ENCODE measurements around the gene NDUFC2.
"Not testable (repeated sequence)": the region's sequence is repeated elsewhere in the genome, so short reads cannot be mapped to it uniquely, and the experiment has no call there.

The NDUFC2 gene

GRCh38 chr11:78036313-78036712, 43.3 kb downstream of the NDUFC2 start:
- Histone ChIP-seq H3K9ac (ENCODE audit: low read length) (no peak overlapping the region), H3K9me3 (ENCODE audit: low read length) (no peaks in the 10 kb centered on the region), H3K4me3 (ENCODE audit: low read depth in 1 of 2, low read length in 2 of 2) (no peak overlapping the region), H3K27me3 (ENCODE audit: control insufficient read depth in 1 of 2, insufficient read depth in 2 of 2, low read length in 2 of 2) (no peaks in the 10 kb centered on the region), H3K4me1 (ENCODE audit: insufficient read depth, low read length) (peaks cover 22% of the 10 kb centered on the region), H3K27ac (ENCODE audit: low read depth, low read length) (no peak overlapping the region), H3K36me3 (ENCODE audit: insufficient read depth, low read length) (no peaks in the 10 kb centered on the region)

DNA sequence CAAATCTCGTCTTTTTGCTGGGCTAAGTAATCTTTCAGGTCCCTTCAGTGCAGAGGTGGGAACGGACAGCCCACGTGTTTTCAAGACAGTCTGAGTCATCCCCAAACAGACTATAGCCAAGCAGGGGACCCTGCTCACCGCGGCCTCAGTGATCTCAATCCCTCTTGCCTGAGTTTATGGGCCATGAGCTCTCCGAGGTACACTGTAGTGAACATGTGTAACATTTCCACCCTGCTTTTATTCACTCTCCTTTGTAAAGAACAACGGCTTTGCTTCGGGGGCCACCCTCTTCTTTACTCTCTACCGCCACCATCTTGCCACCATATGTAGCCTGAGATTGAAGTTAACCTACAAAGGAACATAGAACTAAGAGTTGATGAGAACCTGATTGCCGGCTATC, 45.0 kb downstream of the NDUFC2 start:
- peaks cover 24% of the 10 kb centered on the region for H3K4me1 ChIP-seq (ENCODE audit: insufficient read depth, low read length)
- no peak overlapping the region for H3K9ac ChIP-seq (ENCODE audit: low read length)
- H3K27ac ChIP-seq (ENCODE audit: low read depth, low read length): no peak overlapping the region
- no peaks in the 10 kb centered on the region for H3K9me3 ChIP-seq (ENCODE audit: low read length)
- no peaks in the 10 kb centered on the region for H3K27me3 ChIP-seq (ENCODE audit: control insufficient read depth in 1 of 2, insufficient read depth in 2 of 2, low read length in 2 of 2)
- no peaks in the 10 kb centered on the region for H3K36me3 ChIP-seq (ENCODE audit: insufficient read depth, low read length)
- H3K4me3 ChIP-seq (ENCODE audit: low read depth in 1 of 2, low read length in 2 of 2): no peak overlapping the region

- Histone ChIP-seq H3K4me3 (ENCODE audit: low read depth in 1 of 2, low read length in 2 of 2) (no peak overlapping the region), H3K4me1 (ENCODE audit: insufficient read depth, low read length) (peaks cover 22% of the 10 kb centered on the region), H3K36me3 (ENCODE audit: insufficient read depth, low read length) (no peaks in the 10 kb centered on the region), H3K9me3 (ENCODE audit: low read length) (no peaks in the 10 kb centered on the region), H3K27me3 (ENCODE audit: control insufficient read depth in 1 of 2, insufficient read depth in 2 of 2, low read length in 2 of 2) (no peaks in the 10 kb centered on the region), H3K9ac (ENCODE audit: low read length) (no peak overlapping the region), H3K27ac (ENCODE audit: low read depth, low read length) (no peak overlapping the region)
Observed at GRCh38 chr11:78033040-78033439, 46.6 kb downstream of the NDUFC2 start.

- H3K4me3 ChIP-seq (ENCODE audit: low read depth in 1 of 2, low read length in 2 of 2): no peak overlapping the region
- H3K9me3 ChIP-seq (ENCODE audit: low read length): no peaks in the 10 kb centered on the region
- H3K4me1 ChIP-seq (ENCODE audit: insufficient read depth, low read length): peaks cover 22% of the 10 kb centered on the region
- no peaks in the 10 kb centered on the region for H3K27me3 ChIP-seq (ENCODE audit: control insufficient read depth in 1 of 2, insufficient read depth in 2 of 2, low read length in 2 of 2)
- no peak overlapping the region for H3K9ac ChIP-seq (ENCODE audit: low read length)
- no peaks in the 10 kb centered on the region for H3K36me3 ChIP-seq (ENCODE audit: insufficient read depth, low read length)
- no peak overlapping the region for H3K27ac ChIP-seq (ENCODE audit: low read depth, low read length)
Observed at GRCh38 chr11:78032090-78032489, 47.6 kb downstream of the NDUFC2 start.

GRCh38 chr11:78031629-78032028, 48.0 kb downstream of the NDUFC2 start:
- Histone ChIP-seq H3K9me3 (ENCODE audit: low read length) (no peaks in the 10 kb centered on the region), H3K27ac (ENCODE audit: low read depth, low read length) (no peak overlapping the region)

DNA sequence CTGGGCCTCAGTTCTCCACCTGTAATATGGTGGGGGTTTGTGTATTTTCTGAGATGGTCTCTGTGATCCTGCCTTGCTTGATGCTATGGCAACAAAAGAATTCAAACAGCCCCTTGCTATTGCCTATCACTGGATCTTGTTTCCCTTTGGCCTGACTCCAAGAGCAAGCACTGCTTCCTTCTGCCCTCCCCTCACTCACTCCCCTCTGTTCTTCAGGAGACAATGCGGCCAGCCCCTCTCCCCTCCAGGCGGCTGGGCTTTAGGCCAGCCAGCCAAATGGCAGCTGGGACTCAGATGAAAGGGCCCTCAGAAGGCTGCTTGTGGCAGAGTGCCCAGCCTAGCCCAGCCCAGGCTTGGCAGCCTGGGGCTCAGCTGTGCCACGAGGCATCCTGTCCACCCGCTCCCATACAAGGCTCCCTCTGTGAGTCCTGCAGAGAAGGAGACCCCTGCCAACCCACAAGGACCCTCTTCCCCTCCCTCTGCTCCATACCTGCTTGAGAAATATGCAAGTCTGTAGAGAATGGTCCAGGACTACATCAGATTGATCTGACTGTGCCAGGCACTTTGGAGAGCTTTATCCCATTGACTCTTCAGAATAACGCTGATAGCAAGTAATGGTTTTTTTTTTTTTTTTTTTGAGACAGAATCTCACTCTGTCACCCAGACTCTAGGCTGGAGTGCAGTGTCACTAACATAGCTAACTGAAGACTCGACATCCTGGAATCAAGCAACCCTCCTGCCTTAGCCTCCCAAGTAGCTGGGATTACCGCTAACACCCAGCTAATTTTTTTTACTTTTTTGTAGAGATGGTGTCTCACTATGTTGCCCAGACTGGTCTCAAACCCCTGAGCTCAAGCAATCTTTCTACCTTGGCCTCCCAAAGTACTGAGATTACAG, 49.0 kb downstream of the NDUFC2 start:
- peaks cover 22% of the 10 kb centered on the region for H3K4me1 ChIP-seq (ENCODE audit: insufficient read depth, low read length)
- H3K4me3 ChIP-seq (ENCODE audit: low read depth in 1 of 2, low read length in 2 of 2): no peak overlapping the region
- no peaks in the 10 kb centered on the region for H3K9me3 ChIP-seq (ENCODE audit: low read length)
- peak overlapping the region; percentile 58 for H3K27ac ChIP-seq (ENCODE audit: low read depth, low read length)
- H3K27me3 ChIP-seq (ENCODE audit: control insufficient read depth in 1 of 2, insufficient read depth in 2 of 2, low read length in 2 of 2): no peaks in the 10 kb centered on the region
- H3K9ac ChIP-seq (ENCODE audit: low read length): no peak overlapping the region
- no peaks in the 10 kb centered on the region for H3K36me3 ChIP-seq (ENCODE audit: insufficient read depth, low read length)

More at GRCh38 chr11:78031629-78032028, 48.0 kb downstream of the NDUFC2 start:
- Histone ChIP-seq H3K36me3 (ENCODE audit: insufficient read depth, low read length) (no peaks in the 10 kb centered on the region), H3K9ac (ENCODE audit: low read length) (no peak overlapping the region), H3K4me3 (ENCODE audit: low read depth in 1 of 2, low read length in 2 of 2) (no peak overlapping the region), H3K4me1 (ENCODE audit: insufficient read depth, low read length) (peaks cover 22% of the 10 kb centered on the region), H3K27me3 (ENCODE audit: control insufficient read depth in 1 of 2, insufficient read depth in 2 of 2, low read length in 2 of 2) (no peaks in the 10 kb centered on the region)

DNA sequence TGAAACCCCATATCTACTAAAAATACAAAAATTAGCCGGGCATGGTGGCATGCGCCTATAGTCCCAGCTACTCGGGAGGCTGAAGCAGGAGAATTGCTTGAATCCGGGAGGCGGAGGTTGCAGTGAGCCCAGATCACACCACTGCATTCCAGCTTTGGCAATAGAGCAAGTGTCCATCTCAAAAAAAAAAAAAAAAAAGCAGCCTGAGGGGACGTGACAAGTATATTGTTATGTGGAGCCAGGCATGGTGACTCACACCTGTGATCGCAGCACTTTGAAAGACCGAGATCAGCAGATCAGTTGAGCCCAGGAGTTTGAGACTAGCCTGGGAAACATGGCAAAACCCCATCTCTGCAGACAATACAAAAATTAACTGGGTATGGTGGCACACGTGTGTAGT, 51.2 kb downstream of the NDUFC2 start:
- not testable (repeated sequence) for H3K9ac ChIP-seq (ENCODE audit: low read length)

GRCh38 chr11:78027759-78028158, 51.9 kb downstream of the NDUFC2 start:
- Histone ChIP-seq H3K9ac (ENCODE audit: low read length) (no peak overlapping the region), H3K27ac (ENCODE audit: low read depth, low read length) (no peak overlapping the region), H3K36me3 (ENCODE audit: insufficient read depth, low read length) (no peaks in the 10 kb centered on the region), H3K27me3 (ENCODE audit: control insufficient read depth in 1 of 2, insufficient read depth in 2 of 2, low read length in 2 of 2) (no peaks in the 10 kb centered on the region), H3K4me1 (ENCODE audit: insufficient read depth, low read length) (peaks cover 26% of the 10 kb centered on the region), H3K4me3 (ENCODE audit: low read depth in 1 of 2, low read length in 2 of 2) (no peak overlapping the region), H3K9me3 (ENCODE audit: low read length) (no peaks in the 10 kb centered on the region)

More for the DNA sequence above, 51.2 kb downstream of the NDUFC2 start:
- H3K9me3 ChIP-seq (ENCODE audit: low read length); H3K36me3 ChIP-seq (ENCODE audit: insufficient read depth, low read length); H3K27ac ChIP-seq (ENCODE audit: low read depth, low read length); H3K27me3 ChIP-seq (ENCODE audit: control insufficient read depth in 1 of 2, insufficient read depth in 2 of 2, low read length in 2 of 2); H3K4me3 ChIP-seq (ENCODE audit: low read depth in 1 of 2, low read length in 2 of 2): not testable (repeated sequence)
- peaks cover 25% of the 10 kb centered on the region for H3K4me1 ChIP-seq (ENCODE audit: insufficient read depth, low read length)

DNA sequence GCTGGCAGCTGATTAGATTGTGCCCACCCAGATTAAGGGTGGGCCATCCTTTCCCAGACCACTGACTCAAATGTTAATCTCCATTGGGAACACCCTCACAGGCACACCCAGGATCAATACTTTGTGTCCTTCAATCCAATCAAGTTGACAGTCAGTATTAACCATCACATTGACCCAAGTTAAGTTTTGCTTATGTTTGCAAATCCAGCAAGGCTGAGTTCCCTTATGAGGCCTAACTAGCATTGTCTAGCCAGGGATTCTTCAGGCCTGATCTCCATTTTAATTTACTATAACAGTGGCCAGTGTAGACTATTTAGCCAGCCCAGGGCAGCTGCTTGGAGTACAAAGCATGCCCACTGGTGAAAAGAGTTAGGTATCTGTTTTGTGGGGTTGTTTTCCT, 54.3 kb downstream of the NDUFC2 start:
- Histone ChIP-seq H3K4me1 (ENCODE audit: insufficient read depth, low read length) (peaks cover 15% of the 10 kb centered on the region), H3K4me3 (ENCODE audit: low read depth in 1 of 2, low read length in 2 of 2) (no peak overlapping the region), H3K27ac (ENCODE audit: low read depth, low read length) (no peak overlapping the region), H3K9me3 (ENCODE audit: low read length) (no peaks in the 10 kb centered on the region), H3K36me3 (ENCODE audit: insufficient read depth, low read length) (no peaks in the 10 kb centered on the region), H3K9ac (ENCODE audit: low read length) (no peak overlapping the region), H3K27me3 (ENCODE audit: control insufficient read depth in 1 of 2, insufficient read depth in 2 of 2, low read length in 2 of 2) (no peaks in the 10 kb centered on the region)

- H3K27ac ChIP-seq (ENCODE audit: low read depth, low read length): peak overlapping the region; percentile 56
- peak overlapping the region; percentile 39 for H3K9ac ChIP-seq (ENCODE audit: low read length)
- peaks cover 11% of the 10 kb centered on the region for H3K4me1 ChIP-seq (ENCODE audit: insufficient read depth, low read length)
- no peaks in the 10 kb centered on the region for H3K9me3 ChIP-seq (ENCODE audit: low read length)
- H3K4me3 ChIP-seq (ENCODE audit: low read depth in 1 of 2, low read length in 2 of 2): peak overlapping the region; percentile 61 to 66
- no peaks in the 10 kb centered on the region for H3K27me3 ChIP-seq (ENCODE audit: control insufficient read depth in 1 of 2, insufficient read depth in 2 of 2, low read length in 2 of 2)
- no peaks in the 10 kb centered on the region for H3K36me3 ChIP-seq (ENCODE audit: insufficient read depth, low read length)
Observed at GRCh38 chr11:78023426-78023825, 56.2 kb downstream of the NDUFC2 start.

DNA sequence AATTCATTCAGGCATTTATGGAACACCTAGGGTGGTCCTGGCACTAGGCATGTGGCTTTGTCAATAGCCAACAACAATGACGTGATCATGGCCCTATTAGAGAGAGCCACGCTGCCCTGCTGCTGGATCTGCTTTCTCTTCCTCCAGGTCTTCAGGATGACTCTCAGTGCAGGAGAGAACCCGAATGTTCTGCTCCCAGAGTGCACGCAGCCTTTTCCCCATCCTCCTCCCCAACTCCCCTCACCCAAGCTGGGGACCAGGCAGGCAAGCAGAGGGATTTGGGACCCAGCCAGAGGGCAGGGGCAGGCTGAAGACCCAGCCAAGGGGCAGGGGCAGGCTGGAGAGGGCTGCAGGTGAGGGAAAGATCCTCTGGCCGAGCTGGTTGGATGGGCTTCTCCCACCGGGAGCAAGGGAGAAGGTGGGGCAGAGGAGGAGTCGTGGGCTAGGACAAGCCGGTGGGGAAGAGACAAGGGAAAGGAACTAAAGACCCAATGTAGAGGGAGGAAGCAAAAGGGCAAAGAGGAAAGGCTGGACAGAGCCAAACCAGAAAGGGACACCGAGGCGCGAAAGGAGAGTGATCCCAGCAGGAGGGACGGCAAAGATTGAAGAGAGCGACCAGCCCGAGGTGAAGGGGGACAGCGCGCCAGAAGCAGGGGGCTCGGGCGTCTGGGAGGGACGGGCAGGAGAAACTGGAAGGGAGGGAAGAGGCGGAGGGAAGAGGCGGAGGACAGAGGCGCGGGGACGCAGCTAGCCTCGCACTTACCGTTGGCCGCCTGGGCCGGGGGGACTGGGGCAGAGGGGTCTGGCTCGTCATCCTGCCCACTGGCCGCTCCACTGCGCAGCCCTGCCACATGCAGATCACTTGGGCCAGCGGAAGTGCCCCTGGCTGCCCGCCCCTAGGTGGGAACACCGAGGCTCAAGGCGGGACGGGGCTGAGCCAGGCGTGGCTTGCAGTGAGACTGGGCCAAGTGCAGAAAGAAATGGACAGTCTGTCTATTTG, 57.0 kb downstream of the NDUFC2 start, which contains the start of gene KCTD14:
Gene KCTD14, minus strand, starts transcription at position 880 of the 1,000 bp plus-strand sequence. Its CDS starts 27 bp downstream, at position 853.
- peak within 1 kb of the TSS; percentile 39 for H3K9ac ChIP-seq (ENCODE audit: low read length)
- peak within 1 kb of the TSS; percentile 61 to 66 for H3K4me3 ChIP-seq (ENCODE audit: low read depth in 1 of 2, low read length in 2 of 2)
- H3K9me3 ChIP-seq (ENCODE audit: low read length): no peaks in the 10 kb centered on the region
- no peaks in the 10 kb centered on the region for H3K27me3 ChIP-seq (ENCODE audit: control insufficient read depth in 1 of 2, insufficient read depth in 2 of 2, low read length in 2 of 2)
- peak within 1 kb of the TSS; percentile 56 for H3K27ac ChIP-seq (ENCODE audit: low read depth, low read length)
- H3K36me3 ChIP-seq (ENCODE audit: insufficient read depth, low read length): no peaks in the 10 kb centered on the region
- peaks cover 11% of the 10 kb centered on the region for H3K4me1 ChIP-seq (ENCODE audit: insufficient read depth, low read length)
